ENCODE results near the gene FBXO34.

GRCh38 chr14:55272922-55273321 is 1.7 kb downstream of the FBXO34 start:
- TF ChIP-seq CTCF (IDR thresholded peaks at IDR 0.05), result no peak
- no peak for TF ChIP-seq POLR2A (IDR thresholded peaks at IDR 0.05)

Measured in thyroid gland (tissue), 4 donors.